SU-DHL-6 (cell line): ENCODE data around the gene CNKSR3.

Source experiments
- H2AFZ ChIP-seq: fragments of 200-600 bp; sonication (generic); 2 replicates; pipeline ENCODE4 v1.6.1; 2014; ENCODE audit warnings: low read depth, mild to moderate bottlenecking, moderate library complexity, mixed read lengths, antibody characterized with exemption, low read length; ENCODE audit not compliant: severe bottlenecking
- H3F3A ChIP-seq: fragments of 200-600 bp; shearing (Covaris generic); 2 replicates; pipeline ENCODE4 v1.6.0; 2016; ENCODE audit warnings: antibody characterized with exemption, mild to moderate bottlenecking; ENCODE audit not compliant: insufficient read depth
- H3K27ac ChIP-seq: fragments of 200-600 bp; sonication (generic); 2 replicates; pipeline ENCODE4 v1.5.1; 2016; ENCODE audit warnings: low read depth, mild to moderate bottlenecking, low read length, moderate library complexity, mixed read lengths
- H3K27me3 ChIP-seq: fragments of 200-600 bp; sonication (generic), shearing (Covaris generic); 2 replicates; pipeline ENCODE4 v1.6.0; 2014; ENCODE audit warnings: mild to moderate bottlenecking, low read length
- H3K36me3 ChIP-seq: fragments of 200-600 bp; sonication (generic); 2 replicates; pipeline ENCODE4 v1.6.1; 2014; ENCODE audit warnings: mild to moderate bottlenecking, low read length, mixed read lengths
- H3K4me2 ChIP-seq: fragments of 300-600, 200-600 bp; shearing (Covaris generic), sonication (generic); 2 replicates; pipeline ENCODE4 v1.6.0; 2014; ENCODE audit warnings: low read length, low read depth, mild to moderate bottlenecking; ENCODE audit not compliant: poor library complexity, severe bottlenecking
- H3K4me3 ChIP-seq: fragments of 200-600 bp; sonication (generic); 2 replicates; pipeline ENCODE4 v1.5.1; 2014; ENCODE audit warnings: antibody characterized with exemption, low read length, mild to moderate bottlenecking, mixed read lengths; ENCODE audit not compliant: insufficient read depth, poor library complexity, severe bottlenecking
- H3K79me2 ChIP-seq: fragments of 200-600 bp; sonication (generic); 2 replicates; pipeline ENCODE4 v1.6.1; 2014; ENCODE audit warnings: mild to moderate bottlenecking, low read length, moderate library complexity; ENCODE audit not compliant: insufficient read depth
- H3K9ac ChIP-seq: fragments of 200-600 bp; sonication (generic); 2 replicates; pipeline ENCODE4 v1.7.0; 2014; ENCODE audit warnings: mild to moderate bottlenecking, low read length
- H3K9me2 ChIP-seq: fragments of 200-600 bp; sonication (generic); replicated peaks from 2 replicates; pipeline ENCODE4 v1.6.1; 2014; ENCODE audit warnings: low read length; ENCODE audit not compliant: insufficient read depth
- H3K9me3 ChIP-seq: fragments of 200-600 bp; sonication (generic); 2 replicates; pipeline ENCODE4 v1.6.1; 2014; ENCODE audit warnings: low read length, mixed read lengths; ENCODE audit not compliant: insufficient read depth
- H4K20me1 ChIP-seq: fragments of 200-600 bp; sonication (generic); 2 replicates; pipeline ENCODE4 v1.6.1; 2014; ENCODE audit warnings: low read depth, mild to moderate bottlenecking, antibody characterized with exemption, low read length, moderate library complexity, mixed read lengths
- CTCF ChIP-seq: fragments of 200-600 bp; sonication (generic); IDR thresholded peaks from one replicate; pipeline ENCODE4 v1.5.1; 2017; ENCODE audit warnings: antibody characterized with exemption, mild to moderate bottlenecking, low read length, moderate library complexity; ENCODE audit not compliant: insufficient read depth, poor library complexity, severe bottlenecking
- EZH2phosphoT487 ChIP-seq: fragments of 200-600 bp; sonication (generic), shearing (Covaris generic); conservative IDR thresholded peaks from 2 replicates; pipeline ENCODE4 v1.6.1; 2018; ENCODE audit warnings: mild to moderate bottlenecking, antibody characterized with exemption, low read length, moderate library complexity, mixed read lengths

The CNKSR3 gene

GRCh38 chr6:154491567-154492470, 18.7 kb downstream of the CNKSR3 start:
- Histone ChIP-seq H3K36me3 (no peaks in the 10 kb centered on the region), H3K27me3 (no peaks in the 10 kb centered on the region), H3K4me2 (no peak overlapping the region), H3K27ac (no peak overlapping the region), H3K9me2 (no peaks in the 10 kb centered on the region), H3K79me2 (no peaks in the 10 kb centered on the region), H3K9ac (no peak overlapping the region), H3K4me3 (no peak overlapping the region), H4K20me1 (no peaks in the 10 kb centered on the region), H3F3A (no peaks in the 10 kb centered on the region), H2AFZ (no peak overlapping the region), H3K9me3 (no peaks in the 10 kb centered on the region)
- TF ChIP-seq CTCF (no peak), EZH2phosphoT487 (no peak)

GRCh38 chr6:154489822-154490221, 20.7 kb downstream of the CNKSR3 start:
- Histone ChIP-seq H2AFZ (no peak overlapping the region), H3K9ac (no peak overlapping the region), H3K79me2 (no peaks in the 10 kb centered on the region), H3K4me2 (no peak overlapping the region), H3K27ac (no peak overlapping the region), H3K4me3 (no peak overlapping the region), H3K9me2 (no peaks in the 10 kb centered on the region), H3K36me3 (no peaks in the 10 kb centered on the region), H3F3A (no peaks in the 10 kb centered on the region), H3K27me3 (no peaks in the 10 kb centered on the region), H3K9me3 (no peaks in the 10 kb centered on the region), H4K20me1 (no peaks in the 10 kb centered on the region)
- TF ChIP-seq EZH2phosphoT487 (no peak), CTCF (no peak)

DNA sequence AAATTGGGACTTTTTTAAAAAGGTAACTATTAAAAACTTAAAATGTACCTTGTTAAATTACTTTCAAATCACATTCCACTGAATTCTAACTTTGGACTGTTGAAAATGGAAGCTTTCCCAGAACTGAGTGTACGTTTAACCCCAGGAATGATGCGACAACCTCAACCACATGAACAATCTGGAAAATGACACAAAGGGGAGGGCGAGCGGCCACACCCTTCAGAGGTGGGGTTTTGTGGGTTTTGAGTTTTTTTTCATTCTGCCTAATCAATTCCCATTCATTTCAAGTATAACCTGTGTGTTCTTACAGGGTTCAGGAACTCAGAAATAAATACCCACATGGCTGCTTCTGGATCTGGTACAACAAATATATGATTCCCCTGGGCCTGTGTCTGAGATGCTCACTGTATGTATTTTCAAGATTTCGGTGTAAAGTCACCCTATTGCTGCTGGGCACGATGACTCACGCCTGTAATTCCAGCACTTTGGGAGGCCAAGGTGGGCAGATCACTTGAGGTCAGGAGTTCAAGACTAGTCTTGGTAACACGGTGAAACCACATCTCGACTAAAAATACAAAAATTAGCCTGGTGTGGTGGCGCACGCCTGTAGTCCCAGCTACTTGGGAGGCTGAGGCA, 21.6 kb downstream of the CNKSR3 start:
- Histone ChIP-seq H3K4me2 (no peak overlapping the region), H2AFZ (no peak overlapping the region)

More for the DNA sequence above, 21.6 kb downstream of the CNKSR3 start:
- Histone ChIP-seq H3K9ac (no peak overlapping the region), H3K9me2 (no peaks in the 10 kb centered on the region), H3K36me3 (no peaks in the 10 kb centered on the region), H3K79me2 (no peaks in the 10 kb centered on the region), H3K4me3 (no peak overlapping the region), H3F3A (no peaks in the 10 kb centered on the region), H4K20me1 (no peaks in the 10 kb centered on the region), H3K9me3 (no peaks in the 10 kb centered on the region), H3K27ac (no peak overlapping the region), H3K27me3 (no peaks in the 10 kb centered on the region)
- no peak for TF ChIP-seq CTCF
- no peak for TF ChIP-seq EZH2phosphoT487
